ENCODE results near the gene RNF8. TPM values are rescaled to one million over a fixed set of nuclear protein-coding genes. Genes with fewer than 3 reads are reported as not detected.

The RNF8 gene
- total RNA-seq, 2 donors from 2014 or later, result 38.2 to 51.1 TPM

GRCh38 chr6:37310966-37311365 lies 42.8 kb upstream of the RNF8 start:
- Histone ChIP-seq H3K4me3 (ENCODE audit: low read length) (no peak overlapping the region), H3K27me3 (ENCODE audit: control insufficient read depth, insufficient read depth, low read length, poor library complexity, severe bottlenecking) (no peaks in the 10 kb centered on the region), H3K27ac (ENCODE audit: low read depth, low read length) (no peak overlapping the region), H3K9me3 (ENCODE audit: control insufficient read depth, low read length) (no peaks in the 10 kb centered on the region), H3K9ac (ENCODE audit: extremely low read depth, low read length, poor library complexity, severe bottlenecking) (no peak overlapping the region), H3K36me3 (ENCODE audit: control insufficient read depth, insufficient read depth, low read length) (peaks cover 28% of the 10 kb centered on the region), H3K4me1 (ENCODE audit: control insufficient read depth, insufficient read depth, low read length) (peaks cover 11% of the 10 kb centered on the region)
- no peaks in the 10 kb centered on the region for H3K27me3 Mint-ChIP-seq (ENCODE audit: insufficient read depth)
- H3K36me3 Mint-ChIP-seq (ENCODE audit: low read depth), result peaks cover 31% of the 10 kb centered on the region
- H3K27ac Mint-ChIP-seq, result no peak overlapping the region
- H3K4me3 Mint-ChIP-seq, result no peak overlapping the region
- peaks cover 28% of the 10 kb centered on the region for H3K4me1 Mint-ChIP-seq
- H3K9me3 Mint-ChIP-seq, result no peaks in the 10 kb centered on the region
- DNase-seq, result no peak
- TF ChIP-seq, protein P1, sequence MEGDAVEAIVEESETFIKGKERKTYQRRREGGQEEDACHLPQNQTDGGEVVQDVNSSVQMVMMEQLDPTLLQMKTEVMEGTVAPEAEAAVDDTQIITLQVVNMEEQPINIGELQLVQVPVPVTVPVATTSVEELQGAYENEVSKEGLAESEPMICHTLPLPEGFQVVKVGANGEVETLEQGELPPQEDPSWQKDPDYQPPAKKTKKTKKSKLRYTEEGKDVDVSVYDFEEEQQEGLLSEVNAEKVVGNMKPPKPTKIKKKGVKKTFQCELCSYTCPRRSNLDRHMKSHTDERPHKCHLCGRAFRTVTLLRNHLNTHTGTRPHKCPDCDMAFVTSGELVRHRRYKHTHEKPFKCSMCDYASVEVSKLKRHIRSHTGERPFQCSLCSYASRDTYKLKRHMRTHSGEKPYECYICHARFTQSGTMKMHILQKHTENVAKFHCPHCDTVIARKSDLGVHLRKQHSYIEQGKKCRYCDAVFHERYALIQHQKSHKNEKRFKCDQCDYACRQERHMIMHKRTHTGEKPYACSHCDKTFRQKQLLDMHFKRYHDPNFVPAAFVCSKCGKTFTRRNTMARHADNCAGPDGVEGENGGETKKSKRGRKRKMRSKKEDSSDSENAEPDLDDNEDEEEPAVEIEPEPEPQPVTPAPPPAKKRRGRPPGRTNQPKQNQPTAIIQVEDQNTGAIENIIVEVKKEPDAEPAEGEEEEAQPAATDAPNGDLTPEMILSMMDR (conservative IDR thresholded peaks at IDR 0.05), result no peak
- 67 to 85% methylated on average over 3 of the region's 3 CpGs for WGBS, 2 experiments (ENCODE audit: insufficient coverage in 1 of 2, insufficient read length in 1 of 2)

- Histone ChIP-seq H3K4me3 (ENCODE audit: low read length) (peak overlapping the region; percentile 1), H3K4me1 (ENCODE audit: control insufficient read depth, insufficient read depth, low read length) (peaks cover 11% of the 10 kb centered on the region), H3K9ac (ENCODE audit: extremely low read depth, low read length, poor library complexity, severe bottlenecking) (no peak overlapping the region), H3K36me3 (ENCODE audit: control insufficient read depth, insufficient read depth, low read length) (peaks cover 35% of the 10 kb centered on the region), H3K9me3 (ENCODE audit: control insufficient read depth, low read length) (no peaks in the 10 kb centered on the region), H3K27me3 (ENCODE audit: control insufficient read depth, insufficient read depth, low read length, poor library complexity, severe bottlenecking) (no peaks in the 10 kb centered on the region), H3K27ac (ENCODE audit: low read depth, low read length) (no peak overlapping the region)
- Mint-ChIP-seq H3K27ac (peak overlapping the region; percentile 39), H3K27me3 (ENCODE audit: insufficient read depth) (no peaks in the 10 kb centered on the region), H3K36me3 (ENCODE audit: low read depth) (peaks cover 29% of the 10 kb centered on the region), H3K9me3 (no peaks in the 10 kb centered on the region), H3K4me3 (no peak overlapping the region), H3K4me1 (peaks cover 28% of the 10 kb centered on the region)
- DNase-seq, result no peak
- TF ChIP-seq, protein P1 (conservative IDR thresholded peaks at IDR 0.05), result no peak
- WGBS, 2 experiments (ENCODE audit: insufficient coverage in 1 of 2, insufficient read length in 1 of 2), result 22 to 73% methylated on average over 2 of the region's 2 CpGs
Observed at GRCh38 chr6:37311741-37312473, 41.9 kb upstream of the RNF8 start.

DNA sequence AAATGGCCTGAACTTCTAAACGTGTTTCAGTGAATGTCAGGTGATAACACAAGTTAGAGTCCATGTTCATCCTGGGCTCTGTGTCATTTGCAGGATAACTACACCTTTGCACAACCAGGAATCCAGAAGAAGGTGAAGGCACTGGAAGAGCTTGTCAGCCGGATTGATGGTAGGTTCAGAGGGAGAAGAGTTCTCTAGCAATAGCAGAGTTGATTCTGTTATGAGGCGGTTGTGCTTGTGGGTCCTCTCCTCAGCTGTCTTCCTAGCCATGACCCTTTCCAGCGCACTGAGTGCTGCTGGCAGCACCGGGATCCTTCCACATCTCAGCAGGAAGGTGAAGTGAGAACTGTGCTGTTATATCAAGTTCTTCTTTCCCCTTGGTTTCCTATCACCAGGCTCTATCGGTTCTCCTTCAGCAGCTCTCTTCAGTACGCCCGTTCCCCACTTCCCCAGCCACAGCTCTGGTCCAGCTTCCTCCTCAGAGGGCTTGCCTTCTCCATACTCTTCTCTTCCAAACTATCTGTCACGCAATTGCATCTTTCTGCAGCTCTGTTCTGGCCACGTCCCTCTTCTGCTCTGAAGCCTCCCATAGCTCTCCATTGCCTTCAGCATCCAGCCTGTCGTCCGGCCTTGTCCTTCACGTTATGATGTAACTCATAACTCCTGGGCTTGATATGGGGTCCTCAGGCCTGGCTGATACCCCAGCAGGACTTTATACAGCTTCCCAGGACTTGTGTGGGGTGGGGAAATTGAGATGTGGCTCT lies 39.9 kb upstream of the RNF8 start:
- peaks cover 22% of the 10 kb centered on the region for H3K4me1 Mint-ChIP-seq
- Histone ChIP-seq H3K36me3 (ENCODE audit: control insufficient read depth, insufficient read depth, low read length) (peaks cover 52% of the 10 kb centered on the region), H3K27me3 (ENCODE audit: control insufficient read depth, insufficient read depth, low read length, poor library complexity, severe bottlenecking) (no peaks in the 10 kb centered on the region), H3K27ac (ENCODE audit: low read depth, low read length) (no peak overlapping the region), H3K4me1 (ENCODE audit: control insufficient read depth, insufficient read depth, low read length) (peaks cover 11% of the 10 kb centered on the region), H3K9me3 (ENCODE audit: control insufficient read depth, low read length) (no peaks in the 10 kb centered on the region), H3K4me3 (ENCODE audit: low read length) (no peak overlapping the region), H3K9ac (ENCODE audit: extremely low read depth, low read length, poor library complexity, severe bottlenecking) (no peak overlapping the region)
- H3K9me3 Mint-ChIP-seq, result no peaks in the 10 kb centered on the region
- WGBS, 2 experiments (ENCODE audit: insufficient coverage in 1 of 2, insufficient read length in 1 of 2), result 93 to 94% methylated on average over 12 to 13 of the region's 13 CpGs
- H3K27me3 Mint-ChIP-seq (ENCODE audit: insufficient read depth), result no peaks in the 10 kb centered on the region
- H3K27ac Mint-ChIP-seq, result no peak overlapping the region
- TF ChIP-seq, protein P1 (conservative IDR thresholded peaks at IDR 0.05), result no peak
- DNase-seq, result no peak
- no peak overlapping the region for H3K4me3 Mint-ChIP-seq
- peaks cover 29% of the 10 kb centered on the region for H3K36me3 Mint-ChIP-seq (ENCODE audit: low read depth)
